HG03025 (cell line): ENCODE measurements around the gene AKTIP.
"Not testable (repeated sequence)": the region's sequence is repeated elsewhere in the genome, so short reads cannot be mapped to it uniquely, and the experiment has no call there.

Experiments
- ATAC-seq: cut with Tn5 transposase; IDR thresholded peaks from one replicate; pipeline ENCODE4 v1.9.1; 2021; ENCODE audit warnings: mild to moderate bottlenecking, moderate library complexity; ENCODE audit not compliant: unreplicated experiment, low FRiP score

The AKTIP gene

GRCh38 chr16:53517851-53518250 is 14.8 kb upstream of the AKTIP start:
- no peak for ATAC-seq

DNA sequence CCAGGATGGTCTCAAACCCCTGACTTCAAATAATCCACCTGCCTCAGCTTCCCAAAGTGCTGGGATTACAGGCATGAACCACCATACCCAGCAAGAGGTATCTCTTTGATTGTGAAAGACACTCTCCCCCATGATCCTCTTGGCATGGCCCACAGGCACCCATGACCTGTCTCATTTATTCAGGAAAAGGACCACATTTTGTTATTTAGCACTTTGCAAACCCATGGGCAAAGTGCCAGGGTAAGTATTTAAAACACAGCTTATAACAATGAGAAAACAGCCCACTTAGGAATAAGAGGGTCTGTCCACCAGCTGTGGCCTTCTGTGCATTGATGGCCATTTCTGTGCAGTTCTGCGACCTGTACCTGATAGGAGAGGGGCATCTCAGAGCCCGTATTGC is 12.8 kb upstream of the AKTIP start:
- ATAC-seq, result no peak

DNA sequence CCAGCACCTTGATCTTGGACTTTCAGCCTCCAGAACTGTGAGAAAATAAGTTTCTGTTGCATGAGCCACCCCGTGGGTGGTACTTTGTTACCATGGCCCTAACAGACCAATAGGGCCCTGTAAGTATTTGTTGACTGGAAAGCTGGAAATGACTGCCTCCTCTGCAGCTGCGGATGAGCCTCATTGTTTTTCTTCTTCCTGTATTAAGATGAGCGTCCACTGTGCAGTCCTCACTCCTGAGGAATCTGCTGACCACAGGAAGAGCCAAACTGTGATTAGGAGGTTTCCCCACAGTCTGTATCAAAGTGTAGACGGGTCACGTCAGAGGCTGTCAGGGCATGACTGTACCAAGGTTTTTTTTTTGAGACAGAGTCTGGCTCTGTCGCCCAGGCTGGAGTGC is 12.2 kb upstream of the AKTIP start:
- no peak for ATAC-seq

GRCh38 chr16:53512795-53513194 is 9.8 kb upstream of the AKTIP start:
- not testable (repeated sequence) for ATAC-seq

DNA sequence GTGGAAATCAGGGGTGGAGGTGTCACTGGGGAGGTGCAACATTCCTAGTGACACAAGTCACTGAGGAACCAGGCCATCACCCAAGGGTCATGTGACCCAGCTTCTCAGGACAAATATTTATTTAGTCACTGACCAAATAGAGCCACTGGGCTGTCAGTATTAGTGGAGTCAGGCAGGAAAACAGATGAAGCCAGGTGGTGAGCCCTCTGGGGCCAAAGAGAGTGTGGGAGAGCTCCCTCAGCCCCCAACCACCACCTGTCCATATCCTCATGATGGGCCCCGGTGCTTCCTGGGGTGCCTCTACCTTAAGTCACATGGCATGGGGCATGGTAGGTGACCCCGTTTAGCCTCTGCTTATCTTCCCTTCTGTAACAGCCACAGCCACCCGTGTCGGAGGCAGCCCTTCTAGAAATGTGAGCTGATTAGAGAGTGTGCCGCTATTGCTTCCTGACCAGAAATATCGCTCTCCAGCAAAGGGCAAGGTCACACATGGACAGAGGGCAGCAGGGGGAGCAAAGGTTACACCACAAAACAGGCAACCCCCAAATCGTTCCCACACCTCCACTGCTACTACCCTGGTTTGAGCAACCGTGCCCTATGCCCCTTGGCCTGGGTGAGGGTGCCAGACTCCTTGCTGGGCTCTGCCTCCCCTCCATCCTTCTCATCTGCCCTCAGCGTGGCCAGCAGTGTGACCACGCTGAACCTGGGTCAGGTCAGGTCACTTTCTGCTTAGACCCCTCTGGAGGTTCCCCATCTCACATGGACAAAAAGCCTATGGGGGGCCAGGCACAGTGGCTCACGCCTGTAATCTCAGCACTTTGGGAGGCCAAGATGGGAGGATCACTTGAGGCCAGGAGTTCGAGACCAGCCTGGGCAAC is 8.6 kb upstream of the AKTIP start:
- ATAC-seq, result no peak

GRCh38 chr16:53511084-53511402 is 8.0 kb upstream of the AKTIP start:
- no peak for ATAC-seq

DNA sequence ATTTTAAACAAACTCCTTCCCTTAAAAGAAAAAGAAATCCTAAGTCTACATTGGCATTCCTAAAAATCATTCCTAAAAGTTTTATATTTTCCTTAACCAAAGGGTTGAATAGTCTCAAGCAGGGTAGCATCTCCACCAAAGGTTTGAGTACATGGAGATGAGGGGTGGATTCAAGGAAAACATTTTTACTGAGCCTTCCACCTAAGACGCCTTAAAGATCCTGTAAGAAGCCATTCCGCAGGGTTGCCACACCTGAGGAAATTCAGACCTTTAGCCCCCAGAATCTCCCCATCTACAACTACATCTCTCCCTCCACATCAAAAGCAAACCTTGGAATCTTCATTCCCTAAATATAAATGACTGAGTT is 7.7 kb upstream of the AKTIP start:
- ATAC-seq, result no peak

DNA sequence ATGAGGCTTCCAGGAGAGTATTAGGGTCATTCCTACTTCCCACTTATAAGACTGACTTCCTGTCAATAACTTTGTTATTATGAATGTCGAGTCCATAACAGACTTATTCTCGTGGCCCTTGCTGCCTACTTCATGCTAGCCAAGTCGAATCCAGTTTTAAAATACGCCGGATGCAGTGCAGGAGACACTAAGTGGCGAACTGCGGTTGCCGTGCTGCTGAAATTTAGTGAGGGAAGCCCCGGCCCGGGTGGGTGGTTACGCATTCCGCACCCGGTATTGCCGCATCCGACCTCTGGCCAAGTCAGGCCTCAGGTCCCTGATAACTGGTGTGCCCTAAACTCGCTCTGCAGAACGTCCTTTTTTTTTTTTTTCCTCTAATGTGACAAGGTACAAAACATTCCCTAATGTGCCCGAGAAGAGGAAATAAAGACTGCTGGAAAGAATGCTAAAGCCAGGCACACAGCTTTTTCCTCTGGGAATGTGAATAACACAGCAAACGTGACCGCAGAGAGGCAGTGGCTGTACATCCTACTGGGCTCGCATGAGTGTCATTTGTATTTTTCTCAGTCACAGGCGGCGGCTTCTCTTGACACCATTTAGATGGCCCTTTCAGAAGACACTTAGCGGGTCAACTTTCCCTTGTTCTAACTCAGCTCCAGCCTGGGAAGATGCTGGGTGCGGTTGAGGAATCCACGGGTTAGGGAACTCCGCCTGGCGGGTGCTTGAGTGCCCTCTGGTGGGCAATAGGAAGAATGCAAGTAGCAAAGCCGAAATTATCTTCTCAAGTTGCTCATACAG is 7.1 kb upstream of the AKTIP start:
- no peak for ATAC-seq

GRCh38 chr16:53507464-53508179 is 4.6 kb upstream of the AKTIP start:
- ATAC-seq, result no peak

DNA sequence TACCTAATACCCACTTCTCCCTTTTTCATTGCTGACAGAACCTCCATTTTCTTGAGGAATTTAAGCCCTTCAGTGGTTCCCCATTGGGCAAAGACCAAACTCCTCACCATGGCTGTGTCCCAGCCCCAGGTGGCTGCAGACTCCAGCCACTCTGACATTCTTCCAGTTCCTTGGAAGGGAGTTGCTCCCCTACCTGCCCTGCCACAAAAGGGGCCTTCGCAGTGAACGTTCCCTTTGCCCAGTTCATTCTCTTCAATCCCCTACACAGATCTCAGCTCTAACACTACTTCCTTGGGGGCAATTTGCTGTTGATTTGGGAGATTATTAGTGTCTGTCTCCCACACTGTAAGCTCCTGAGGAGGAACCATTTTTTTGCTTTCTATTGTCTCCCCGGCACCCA is 3.2 kb upstream of the AKTIP start:
- ATAC-seq, result no peak

DNA sequence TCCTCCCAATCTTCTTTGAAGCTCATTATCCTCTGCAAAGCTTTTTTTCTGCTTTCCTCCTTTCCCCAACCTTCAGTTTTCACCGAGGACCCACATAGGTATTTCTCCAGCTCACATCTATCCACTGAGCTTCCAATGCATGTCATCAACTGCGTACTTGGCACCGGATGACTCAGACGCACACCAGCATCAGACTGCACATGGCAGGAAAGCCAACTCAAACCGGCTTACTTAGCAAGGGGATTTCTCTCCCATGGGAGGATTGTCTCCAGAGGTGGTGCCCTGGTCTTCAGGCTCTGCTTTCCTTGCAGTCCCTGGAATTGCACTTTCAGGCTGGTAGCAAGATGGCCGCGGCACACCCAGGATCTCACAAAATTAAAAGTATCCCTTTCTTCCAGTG is 1.7 kb upstream of the AKTIP start:
- no peak for ATAC-seq

DNA sequence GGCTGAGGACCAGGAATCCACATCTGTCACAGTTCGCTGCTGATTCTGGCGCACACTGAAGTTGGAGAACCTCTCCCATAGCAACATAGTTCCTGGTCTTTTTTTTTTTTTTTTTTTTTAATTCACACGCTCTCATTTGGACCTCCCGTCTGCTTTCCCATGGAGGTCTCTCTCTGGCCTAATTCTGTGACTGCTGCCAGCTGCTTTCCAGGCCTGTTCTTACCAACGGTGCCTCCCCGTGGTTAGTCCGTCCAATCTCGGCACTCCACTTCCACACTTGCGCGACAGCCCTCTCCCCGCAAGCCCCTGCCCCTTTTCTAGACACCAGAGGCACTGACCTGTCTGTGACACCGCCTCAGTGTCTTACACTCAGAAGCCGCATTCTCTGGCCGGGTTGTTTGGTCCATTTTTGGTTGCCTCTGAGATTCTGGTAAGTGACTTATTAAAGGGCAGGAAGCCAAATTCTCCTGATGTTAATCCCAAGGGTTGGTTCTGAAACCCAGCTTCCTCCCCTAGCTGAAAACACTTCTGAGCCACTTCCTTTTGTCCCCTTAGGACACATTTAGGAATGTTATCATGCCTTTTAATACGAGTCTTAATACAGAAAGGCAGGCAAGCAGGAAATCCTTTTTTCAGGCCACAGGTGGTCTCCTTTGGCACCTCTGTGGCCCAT is 1.1 kb upstream of the AKTIP start:
- ATAC-seq, result no peak

DNA sequence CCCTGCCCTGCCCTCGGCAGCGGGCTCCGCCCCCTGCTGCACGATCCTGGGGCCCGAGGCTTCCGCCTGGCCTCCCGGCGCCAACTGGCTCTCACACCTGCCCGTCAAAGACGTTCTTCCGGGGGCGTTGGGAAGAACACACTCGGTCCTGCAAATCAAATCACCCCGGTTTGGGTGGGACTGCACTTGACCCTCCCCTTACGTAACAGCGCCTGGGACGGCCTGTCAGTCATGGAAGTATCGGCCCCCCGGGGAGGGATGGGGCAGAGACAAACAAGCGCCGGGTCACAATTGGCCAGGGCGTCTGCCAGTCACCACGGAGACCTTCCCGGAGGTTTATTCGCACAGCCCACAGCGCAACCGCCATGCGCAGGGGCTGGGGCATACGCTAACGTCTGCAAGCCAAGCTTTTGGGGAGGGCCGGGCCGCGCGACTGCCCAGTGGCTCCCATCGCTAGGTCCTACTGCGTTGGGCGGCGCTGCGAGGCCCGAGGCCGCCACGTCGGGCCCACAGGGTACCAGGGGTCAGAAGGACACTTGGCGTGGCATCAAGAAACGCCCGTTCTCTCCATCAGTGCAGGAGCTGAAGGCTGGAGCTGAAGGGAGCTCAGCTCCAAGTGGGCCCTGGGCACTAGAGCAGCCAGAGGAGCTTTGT is 388 bp upstream of the AKTIP start:
- ATAC-seq, result peak; percentile 96

DNA sequence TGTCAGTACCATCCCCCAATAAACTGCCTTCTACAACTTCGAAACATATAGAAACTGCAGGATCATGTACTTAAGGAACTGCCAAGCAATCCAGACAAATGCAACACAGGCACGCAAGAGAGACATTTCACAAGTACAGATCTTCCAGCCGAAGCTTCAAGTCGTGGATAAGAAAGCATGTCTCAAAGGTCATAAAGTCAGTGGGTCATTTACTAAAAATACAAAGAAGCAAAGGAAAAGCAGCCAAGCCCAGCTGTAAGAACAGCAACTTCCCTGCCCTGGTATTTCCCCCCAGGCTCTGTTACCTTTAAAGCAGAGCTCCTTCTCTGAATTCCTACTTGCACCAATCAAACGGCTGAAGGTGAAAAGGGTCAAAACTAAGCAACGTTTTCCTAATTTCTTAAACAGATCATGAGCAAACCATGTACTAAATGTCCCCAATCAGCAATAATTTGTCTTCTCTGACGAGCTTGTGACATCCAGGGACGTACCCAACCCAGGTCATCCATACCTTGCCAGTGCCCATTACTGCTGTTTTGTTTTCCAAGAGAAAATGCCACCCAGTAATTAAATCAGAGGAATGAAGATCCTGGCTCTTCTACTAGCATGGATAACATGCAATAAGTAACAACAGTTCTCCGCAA is 1.7 kb downstream of the AKTIP start:
- ATAC-seq, result no peak

GRCh38 chr16:53498984-53499383 is 4.0 kb downstream of the AKTIP start:
- ATAC-seq, result no peak

- ATAC-seq, result no peak
Measured at GRCh38 chr16:53495325-53495724, 7.7 kb downstream of the AKTIP start.

- ATAC-seq, result no peak
Measured at GRCh38 chr16:53494636-53495035, 8.4 kb downstream of the AKTIP start.

DNA sequence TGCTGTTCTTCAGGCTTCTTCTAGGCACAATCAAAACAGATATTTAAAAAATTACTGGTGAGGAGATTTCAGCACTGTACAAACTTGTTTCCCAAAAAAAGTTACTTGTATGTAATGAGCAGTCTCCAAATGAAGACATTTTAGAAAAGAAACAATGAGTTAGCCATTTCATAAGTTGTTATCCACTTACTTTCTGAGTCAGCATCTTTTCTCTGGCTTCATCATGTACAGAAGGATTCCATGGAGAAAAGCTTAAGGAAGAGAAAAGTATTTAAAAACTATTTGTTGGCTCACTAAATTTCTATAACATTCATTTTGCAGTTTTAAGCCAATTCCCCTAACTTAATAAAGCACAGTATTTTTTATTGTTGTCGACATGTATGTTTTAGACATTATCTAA is 10.5 kb downstream of the AKTIP start:
- no peak for ATAC-seq

GRCh38 chr16:53489755-53490154 is 13.3 kb downstream of the AKTIP start:
- no peak for ATAC-seq

- ATAC-seq, result no peak
Measured at GRCh38 chr16:53486230-53486629, 16.8 kb downstream of the AKTIP start.
